Neural crest cell (in vitro differentiated cells): ENCODE measurements around the gene CPLX1. TPM values are rescaled to one million over a fixed set of nuclear protein-coding genes. Genes with fewer than 3 reads are reported as not detected.

Experiments
- DNase-seq: peaks from one replicate; pipeline ENCODE4 v3.0.0; 2021; ENCODE audit warnings: low read depth, mixed read lengths, low spot score
- H3K27ac Mint-ChIP-seq: one replicate; pipeline ENCODE4 v1.8.0; 2021; ENCODE audit warnings: mild to moderate bottlenecking, mixed read lengths; ENCODE audit not compliant: unreplicated experiment
- H3K27me3 Mint-ChIP-seq: 2 replicates; pipeline ENCODE4 v1.8.0; 2021; ENCODE audit warnings: low read depth, mild to moderate bottlenecking, mixed read lengths
- H3K36me3 Mint-ChIP-seq: 2 replicates; pipeline ENCODE4 v1.8.0; 2021; ENCODE audit warnings: low read depth, mild to moderate bottlenecking, mixed read lengths
- H3K4me1 Mint-ChIP-seq: 2 replicates; pipeline ENCODE4 v1.8.0; 2021; ENCODE audit warnings: mixed read lengths
- H3K4me3 Mint-ChIP-seq: one replicate; pipeline ENCODE4 v1.8.0; 2021; ENCODE audit warnings: mild to moderate bottlenecking, mixed read lengths
- H3K9me3 Mint-ChIP-seq: 2 replicates; pipeline ENCODE4 v1.8.0; 2021; ENCODE audit warnings: mixed read lengths
- total RNA-seq: library from RNA; stranded (reverse); gene quantifications from 2 replicates; pipeline ENCODE4 v1.2.1, GENCODE V29; 2021
- TF ChIP-seq, protein P1 (sequence below): fragments of 200-600 bp; sonication (generic); conservative IDR thresholded peaks from 2 replicates; pipeline ENCODE4 v1.5.0; 2021; ENCODE audit warnings: antibody characterized with exemption, mild to moderate bottlenecking

CPLX1 gene
- total RNA-seq, 1 donor from 2014 or later, result 2.0 TPM

DNA sequence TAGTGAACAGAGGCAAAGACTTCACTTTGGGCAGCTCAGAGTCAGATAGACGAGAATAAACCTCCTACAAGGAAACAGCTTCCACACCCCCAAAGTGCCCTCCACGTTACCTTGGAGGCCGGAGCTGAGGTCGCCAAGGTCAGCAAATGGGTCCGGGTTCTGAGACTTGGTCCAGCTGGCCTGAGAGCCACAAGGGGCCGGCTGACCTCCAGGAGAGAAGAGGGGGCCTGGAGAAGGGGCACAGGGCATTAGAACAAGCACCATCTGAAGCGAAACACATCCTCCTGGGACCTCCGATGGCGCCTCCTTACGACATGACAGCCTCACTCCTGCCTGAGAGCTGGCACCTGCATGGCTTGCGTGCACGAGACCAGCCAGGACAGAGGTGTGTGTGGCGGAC lies 33.6 kb upstream of the CPLX1 start:
- DNase-seq, result no peak
- no peaks in the 10 kb centered on the region for H3K4me1 Mint-ChIP-seq
- no peak overlapping the region for H3K27ac Mint-ChIP-seq
- no peak overlapping the region for H3K4me3 Mint-ChIP-seq
- H3K9me3 Mint-ChIP-seq, result no peaks in the 10 kb centered on the region
- H3K27me3 Mint-ChIP-seq, result no peaks in the 10 kb centered on the region
- H3K36me3 Mint-ChIP-seq, result peaks cover 37% of the 10 kb centered on the region
- TF ChIP-seq, protein P1, sequence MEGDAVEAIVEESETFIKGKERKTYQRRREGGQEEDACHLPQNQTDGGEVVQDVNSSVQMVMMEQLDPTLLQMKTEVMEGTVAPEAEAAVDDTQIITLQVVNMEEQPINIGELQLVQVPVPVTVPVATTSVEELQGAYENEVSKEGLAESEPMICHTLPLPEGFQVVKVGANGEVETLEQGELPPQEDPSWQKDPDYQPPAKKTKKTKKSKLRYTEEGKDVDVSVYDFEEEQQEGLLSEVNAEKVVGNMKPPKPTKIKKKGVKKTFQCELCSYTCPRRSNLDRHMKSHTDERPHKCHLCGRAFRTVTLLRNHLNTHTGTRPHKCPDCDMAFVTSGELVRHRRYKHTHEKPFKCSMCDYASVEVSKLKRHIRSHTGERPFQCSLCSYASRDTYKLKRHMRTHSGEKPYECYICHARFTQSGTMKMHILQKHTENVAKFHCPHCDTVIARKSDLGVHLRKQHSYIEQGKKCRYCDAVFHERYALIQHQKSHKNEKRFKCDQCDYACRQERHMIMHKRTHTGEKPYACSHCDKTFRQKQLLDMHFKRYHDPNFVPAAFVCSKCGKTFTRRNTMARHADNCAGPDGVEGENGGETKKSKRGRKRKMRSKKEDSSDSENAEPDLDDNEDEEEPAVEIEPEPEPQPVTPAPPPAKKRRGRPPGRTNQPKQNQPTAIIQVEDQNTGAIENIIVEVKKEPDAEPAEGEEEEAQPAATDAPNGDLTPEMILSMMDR, result no peak

DNA sequence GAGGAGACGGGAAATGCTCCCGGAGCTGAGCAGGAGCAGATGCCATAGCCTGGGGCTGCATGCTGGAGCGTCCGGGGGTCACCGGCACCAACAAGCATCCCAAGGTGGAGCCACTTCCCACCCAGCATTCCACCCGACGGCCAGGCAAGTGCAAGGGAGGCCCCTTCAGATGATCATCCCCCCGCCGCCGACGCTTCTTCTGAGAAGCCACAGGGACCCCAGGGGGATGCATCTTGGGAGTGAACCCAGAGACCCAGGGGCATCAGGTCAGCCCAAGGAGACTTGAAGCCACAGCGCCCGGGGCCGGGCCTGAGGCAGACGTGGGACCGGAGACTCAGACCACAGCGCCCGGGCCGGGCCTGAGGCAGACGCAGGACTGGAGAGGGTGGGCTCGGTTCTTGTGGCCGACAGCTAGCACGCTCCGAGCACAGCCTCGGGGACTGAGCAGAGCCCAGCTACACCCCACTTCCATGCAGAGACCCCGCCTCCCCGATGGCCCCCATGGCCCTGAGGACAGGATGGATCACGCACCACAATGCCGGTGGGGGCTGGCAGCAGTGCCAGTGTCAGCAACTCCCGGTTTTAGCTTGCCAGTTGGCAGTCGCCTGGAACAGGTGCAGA lies 33.0 kb upstream of the CPLX1 start:
- no peaks in the 10 kb centered on the region for H3K4me1 Mint-ChIP-seq
- H3K4me3 Mint-ChIP-seq, result no peak overlapping the region
- no peak overlapping the region for H3K27ac Mint-ChIP-seq
- peaks cover 37% of the 10 kb centered on the region for H3K36me3 Mint-ChIP-seq
- no peaks in the 10 kb centered on the region for H3K27me3 Mint-ChIP-seq
- H3K9me3 Mint-ChIP-seq, result no peaks in the 10 kb centered on the region
- no peak for DNase-seq
- TF ChIP-seq, protein P1, result no peak

DNA sequence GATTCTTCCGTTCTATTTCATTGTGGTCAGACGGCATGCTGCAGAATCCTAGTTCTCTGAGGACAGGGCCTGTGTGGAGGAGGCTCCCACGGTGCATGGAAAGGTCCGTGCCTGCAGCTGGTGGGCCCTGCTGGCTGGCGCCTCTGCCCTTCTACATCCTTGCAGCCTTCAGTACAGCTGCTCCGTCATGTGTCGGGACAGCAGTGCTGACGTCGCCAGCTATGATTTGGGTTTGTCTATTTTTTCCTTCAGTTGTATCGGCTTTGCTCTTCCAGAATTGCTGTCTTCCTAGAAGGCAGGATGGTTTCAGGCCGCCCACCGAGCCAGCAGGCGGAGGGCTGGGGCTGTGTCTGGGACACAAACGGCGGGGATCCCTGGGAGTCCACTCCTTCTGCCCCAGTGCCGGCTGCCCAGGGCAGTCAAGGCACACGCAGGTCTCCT lies 32.1 kb upstream of the CPLX1 start:
- TF ChIP-seq, protein P1, result no peak
- Mint-ChIP-seq H3K9me3 (no peaks in the 10 kb centered on the region), H3K27ac (no peak overlapping the region), H3K36me3 (peaks cover 34% of the 10 kb centered on the region), H3K4me1 (no peaks in the 10 kb centered on the region), H3K27me3 (no peaks in the 10 kb centered on the region), H3K4me3 (no peak overlapping the region)
- DNase-seq, result no peak

DNA sequence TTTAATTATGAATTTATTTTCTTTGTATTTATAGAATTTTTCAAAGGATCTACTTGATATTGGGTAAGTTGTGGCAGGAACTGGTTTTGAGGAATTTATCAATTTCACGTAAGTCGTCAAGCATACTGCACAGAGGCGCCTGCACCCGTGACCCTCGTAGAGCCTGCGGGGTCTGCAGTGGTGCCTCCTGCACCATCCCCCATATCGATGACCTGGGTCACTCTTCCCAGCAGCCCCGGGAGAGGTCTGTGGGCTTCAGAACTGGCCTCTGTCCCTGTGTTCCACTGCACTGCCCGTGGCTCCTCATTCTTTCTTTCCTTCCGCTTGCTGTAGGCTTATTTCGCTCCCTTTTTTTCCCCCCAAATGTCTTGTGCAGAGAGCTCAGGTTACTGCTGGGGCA lies 31.5 kb upstream of the CPLX1 start:
- no peak for DNase-seq
- Mint-ChIP-seq H3K27ac (no peak overlapping the region), H3K27me3 (no peaks in the 10 kb centered on the region), H3K4me1 (no peaks in the 10 kb centered on the region), H3K36me3 (peaks cover 29% of the 10 kb centered on the region), H3K4me3 (no peak overlapping the region), H3K9me3 (no peaks in the 10 kb centered on the region)
- TF ChIP-seq, protein P1, result no peak

DNA sequence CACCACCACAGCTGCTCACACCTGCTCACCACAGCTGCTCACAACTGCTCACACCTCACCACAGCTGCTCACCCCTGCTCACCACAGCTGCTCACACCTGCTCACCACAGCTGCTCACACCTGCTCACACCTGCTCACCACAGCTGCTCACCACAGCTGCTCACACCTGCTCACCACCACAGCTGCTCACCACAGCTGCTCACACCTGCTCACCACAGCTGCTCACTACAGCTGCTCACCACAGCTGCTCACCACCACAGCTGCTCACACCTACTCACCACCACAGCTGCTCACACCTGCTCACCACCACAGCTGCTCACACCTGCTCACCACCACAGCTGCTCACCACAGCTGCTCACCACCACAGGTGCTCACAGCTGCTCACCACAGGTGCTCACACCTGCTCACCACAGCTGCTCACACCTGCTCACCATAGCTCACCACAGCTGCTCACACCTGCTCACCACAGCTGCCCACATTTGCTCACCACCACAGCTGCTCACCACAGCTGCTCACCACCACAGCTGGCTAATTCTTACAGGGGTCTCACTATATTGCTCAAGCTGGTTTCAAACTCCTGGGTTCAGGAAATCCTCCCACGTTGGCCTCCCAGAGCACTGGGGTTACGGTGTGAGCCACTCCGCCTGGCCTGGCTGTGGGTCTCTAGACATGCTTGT lies 30.4 kb upstream of the CPLX1 start:
- Mint-ChIP-seq H3K4me1 (no peaks in the 10 kb centered on the region), H3K27ac (no peak overlapping the region), H3K9me3 (no peaks in the 10 kb centered on the region), H3K4me3 (no peak overlapping the region), H3K27me3 (no peaks in the 10 kb centered on the region), H3K36me3 (peaks cover 21% of the 10 kb centered on the region)
- TF ChIP-seq, protein P1, result no peak
- no peak for DNase-seq
